Ovary (tissue), 3 donors: ENCODE measurements around the gene SEMA4D.

ENCODE experiments used
- CTCF ChIP-seq, 3 donors: fragments of 450-650 bp in 2 of 3; fragments of 200-600 bp in 1 of 3; IDR thresholded peaks; one replicate each; pipeline versions ENCODE4 v1.5.1 to v1.8.0; 2016 to 2022; ENCODE audit warnings: antibody characterized with exemption in 3 of 3, mild to moderate bottlenecking in 1 of 3
- EP300 ChIP-seq: sonication (generic); formaldehyde crosslinking; IDR thresholded peaks from one replicate; pipeline ENCODE4 v1.6.1; 2017; ENCODE audit warnings: antibody characterized with exemption
- POLR2A ChIP-seq: fragments of 450-650 bp; IDR thresholded peaks from one replicate; pipeline ENCODE4 v1.6.1; 2017; ENCODE audit warnings: antibody characterized with exemption, mild to moderate bottlenecking, moderate library complexity
- donor health status: DM: no; HTN: no; CAD: no.

GRCh38 chr9:89523948-89524347 is 26.0 kb upstream of the SEMA4D start:
- no peak for TF ChIP-seq CTCF (IDR thresholded peaks at IDR 0.05)
- TF ChIP-seq POLR2A = no peak
- no peak for TF ChIP-seq EP300
